Lung microvascular endothelial cell (primary cell): ENCODE results near the gene BICDL1. TPM values are rescaled to one million over a fixed set of nuclear protein-coding genes. Genes with fewer than 3 reads are reported as not detected.

Source experiments
- DNase-seq, 2 donors: peaks; one replicate each; pipeline versions ENCODE4 v3.0.0 to v3.0.0-alpha.2; 2010; ENCODE audit warnings: low read depth in 2 of 2
- total RNA-seq: library from RNA; depleted of rRNA; stranded (reverse); fragments of >200 nt; gene quantifications from 2 replicates; pipeline ENCODE4 v1.2.1, GENCODE V29; 2014

The BICDL1 gene
- total RNA-seq, 1 donor from 2014 or later = under 0.01 TPM

- peak in 1 of 2 donors; percentile 78 for DNase-seq
Observed at GRCh38 chr12:120100630-120101029, 111.6 kb downstream of the BICDL1 start.

- DNase-seq = peak in 1 of 2 donors; percentile 16
Observed at GRCh38 chr12:120101182-120101581, 112.1 kb downstream of the BICDL1 start.

- no peak for DNase-seq
Observed at GRCh38 chr12:120101617-120102016, 112.6 kb downstream of the BICDL1 start.

- DNase-seq = no peak
Observed at GRCh38 chr12:120102189-120103043, 113.4 kb downstream of the BICDL1 start.

GRCh38 chr12:120103044-120103338 is 114.0 kb downstream of the BICDL1 start:
- no peak for DNase-seq

GRCh38 chr12:120103371-120103770 is 114.3 kb downstream of the BICDL1 start:
- no peak for DNase-seq

- DNase-seq = no peak
Observed at GRCh38 chr12:120106151-120106550, 117.1 kb downstream of the BICDL1 start.

- DNase-seq = no peak
Observed at GRCh38 chr12:120109570-120110267, 120.7 kb downstream of the BICDL1 start.

- DNase-seq = peak in 1 of 2 donors; percentile 53
Observed at GRCh38 chr12:120110550-120111501, 121.8 kb downstream of the BICDL1 start.

GRCh38 chr12:120115066-120115465 is 126.0 kb downstream of the BICDL1 start:
- no peak for DNase-seq

- DNase-seq = peak; percentile 63 to 70
Observed at GRCh38 chr12:120115692-120116440, 126.8 kb downstream of the BICDL1 start.

GRCh38 chr12:120116441-120116791 is 127.4 kb downstream of the BICDL1 start, which contains the start of gene RAB35:
RAB35 (minus strand) TSS chr12:120116753; CDS start chr12:120116650, 103 bp downstream.
- DNase-seq = no peak

GRCh38 chr12:120116792-120117651 is 128.0 kb downstream of the BICDL1 start:
- DNase-seq = peak; percentile 97 to 98

- no peak for DNase-seq
Observed at GRCh38 chr12:120117961-120118320, 128.9 kb downstream of the BICDL1 start.

- peak; percentile 59 to 75 for DNase-seq
Observed at GRCh38 chr12:120118321-120119061, 129.5 kb downstream of the BICDL1 start.

GRCh38 chr12:120119271-120119973 is 130.4 kb downstream of the BICDL1 start:
- DNase-seq = peak in 1 of 2 donors; percentile 31

GRCh38 chr12:120121343-120121742 is 132.3 kb downstream of the BICDL1 start:
- DNase-seq = no peak

GRCh38 chr12:120121766-120122293 is 132.8 kb downstream of the BICDL1 start:
- no peak for DNase-seq
